GM18951 (cell line): ENCODE measurements around the gene PRODH2.
A peak's percentile ranks its signal among the peaks of the same experiment; 100 is the strongest.

Source experiments
- POLR2A ChIP-seq: IDR thresholded peaks from 4 replicates; pipeline ENCODE4 v1.6.1; 2011; ENCODE audit warnings: mild to moderate bottlenecking; ENCODE audit not compliant: insufficient read length, insufficient read depth; ENCODE audit errors: extremely low read depth
- in situ Hi-C: fragments of 300-500 bp; cut with MboI; formaldehyde crosslinking; loops from one replicate; pipeline ENCODE4 v1.12.0; 2022; ENCODE audit warnings: low sequenced_read_pairs, mixed read lengths, inconsistent platforms; ENCODE audit not compliant: unreplicated experiment

PRODH2 gene

GRCh38 chr19:35759697-35760096 is 52.9 kb downstream of the PRODH2 start:
- no peak for TF ChIP-seq POLR2A
- in situ Hi-C loops, result no loop called here

GRCh38 chr19:35757749-35758608 is 54.7 kb downstream of the PRODH2 start, which contains the start of gene PROSER3:
Gene PROSER3, plus strand, starts transcription at chr19:35758176. Its CDS starts 40 bp downstream, at chr19:35758216.
- TF ChIP-seq POLR2A, result peak; percentile 67
- in situ Hi-C loops, result no loop called here

GRCh38 chr19:35757231-35757748 is 55.4 kb downstream of the PRODH2 start:
- TF ChIP-seq POLR2A, result no peak
- in situ Hi-C loops, result no loop called here

- in situ Hi-C loops, result no loop called here
- no peak for TF ChIP-seq POLR2A
Observed at GRCh38 chr19:35756377-35757230, 56.0 kb downstream of the PRODH2 start, which contains the start of gene HSPB6. Gene HSPB6, minus strand, starts transcription at chr19:35757029. Its CDS starts 21 bp downstream, at chr19:35757008.

- in situ Hi-C loops, result no loop called here
- no peak for TF ChIP-seq POLR2A
Observed at GRCh38 chr19:35755550-35756376, 56.9 kb downstream of the PRODH2 start.

GRCh38 chr19:35755131-35755549 is 57.5 kb downstream of the PRODH2 start:
- in situ Hi-C loops, result no loop called here
- no peak for TF ChIP-seq POLR2A

- in situ Hi-C loops, result no loop called here
- no peak for TF ChIP-seq POLR2A
Observed at GRCh38 chr19:35754370-35755130, 58.1 kb downstream of the PRODH2 start.

- no peak for TF ChIP-seq POLR2A
- in situ Hi-C loops, result no loop called here
Observed at GRCh38 chr19:35753634-35754369, 58.8 kb downstream of the PRODH2 start.

GRCh38 chr19:35752746-35753350 is 59.8 kb downstream of the PRODH2 start:
- in situ Hi-C loops, result no loop called here
- TF ChIP-seq POLR2A, result no peak

GRCh38 chr19:35751839-35752745 is 60.6 kb downstream of the PRODH2 start:
- no peak for TF ChIP-seq POLR2A
- in situ Hi-C loops, result no loop called here
